HG03039 (cell line): Measurements from ENCODE around the gene MOB3C.

Experiments used
- ATAC-seq: cut with Tn5 transposase; IDR thresholded peaks from one replicate; pipeline ENCODE4 v1.9.1; 2021; ENCODE audit warnings: mild to moderate bottlenecking, moderate library complexity; ENCODE audit not compliant: unreplicated experiment

MOB3C gene

DNA sequence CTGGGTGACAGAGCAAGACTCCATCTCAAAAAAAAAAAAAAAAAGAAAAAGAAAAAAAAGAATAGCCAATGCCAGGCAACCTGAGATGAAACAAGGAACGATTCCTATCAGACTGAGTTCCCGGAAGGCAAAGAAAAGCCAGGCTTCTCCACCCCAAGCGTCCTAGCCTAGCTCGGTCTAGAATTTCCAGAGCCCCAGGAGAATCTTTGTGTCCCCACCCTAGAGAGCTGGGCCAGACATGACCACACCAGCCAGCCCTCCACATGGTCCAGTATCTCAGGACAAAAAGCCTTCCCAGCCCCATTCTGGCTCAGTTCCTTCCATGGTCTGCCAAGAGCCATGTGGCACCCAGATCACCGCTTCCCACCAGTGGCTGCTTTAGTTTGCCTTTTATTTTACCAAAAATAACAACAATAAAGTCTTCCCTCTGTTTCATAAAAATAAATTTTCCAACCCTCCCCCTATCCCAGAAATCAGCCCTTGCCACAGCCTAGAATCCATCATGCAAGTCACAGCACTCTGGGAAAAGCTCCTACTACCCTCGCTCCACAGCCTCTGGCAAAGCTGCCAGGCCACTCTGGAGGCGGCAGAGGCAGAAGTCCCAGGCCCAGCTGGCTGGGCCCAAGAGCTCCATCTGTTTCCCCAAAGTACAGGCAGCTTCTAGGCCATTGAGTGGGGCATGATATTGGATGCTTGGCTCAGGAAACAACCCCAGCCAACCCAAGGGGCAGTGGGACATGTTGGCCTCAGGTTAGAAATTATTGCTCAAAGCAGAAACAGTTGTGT, 9.1 kb downstream of the MOB3C start:
- no peak for ATAC-seq

DNA sequence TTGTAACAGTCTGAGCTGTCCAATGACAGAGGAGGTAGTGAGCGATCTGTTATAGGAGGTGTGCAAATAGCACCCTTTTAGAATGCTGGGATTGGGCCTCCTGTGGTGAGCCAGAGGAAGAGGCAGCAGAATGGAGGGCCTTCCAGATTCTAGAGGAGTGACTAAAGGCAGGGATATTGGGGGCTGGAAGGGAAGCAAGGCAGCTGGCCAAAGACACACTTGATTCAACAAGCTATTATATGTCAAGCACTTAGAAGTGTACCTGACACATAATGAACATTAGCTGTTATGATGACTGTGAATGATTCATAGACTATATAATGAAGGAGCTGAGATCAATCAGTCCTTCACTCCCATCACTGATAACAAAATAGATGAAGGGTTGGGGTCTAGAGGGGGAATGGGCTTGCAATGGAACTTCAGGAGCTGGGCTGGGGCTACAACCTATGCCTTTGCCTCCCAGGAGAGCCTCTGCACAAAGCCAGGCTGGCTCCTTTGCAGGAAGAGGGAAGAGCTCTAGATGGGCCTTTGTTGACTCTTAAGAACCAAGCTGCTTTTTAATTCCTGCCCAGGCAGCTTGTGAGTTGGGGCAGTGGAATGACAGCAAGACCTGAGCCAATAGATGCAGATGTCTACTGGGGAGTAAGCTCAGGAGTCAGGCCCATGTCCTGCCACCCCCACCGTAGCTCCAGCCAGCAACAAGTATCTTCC, 10.2 kb downstream of the MOB3C start:
- ATAC-seq, result no peak

DNA sequence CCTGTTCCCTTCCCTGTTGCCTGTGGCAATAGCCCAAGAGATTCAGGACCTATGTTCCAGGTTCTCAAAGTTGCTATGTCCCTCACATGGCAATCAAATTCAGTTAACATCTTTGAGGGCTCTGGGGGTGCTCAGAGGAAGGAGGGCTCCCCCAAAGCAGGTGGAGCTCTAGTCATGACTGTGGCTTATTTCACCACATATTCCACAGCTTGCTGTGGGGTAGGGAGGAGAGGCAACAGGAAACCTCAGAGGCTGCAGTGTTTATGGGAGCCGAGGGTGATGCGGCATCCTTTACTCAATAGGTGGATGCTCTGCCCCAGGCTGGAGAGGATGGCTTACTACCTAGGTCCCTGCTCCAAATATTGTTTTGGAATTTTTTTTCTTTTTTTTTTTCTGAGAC, 11.4 kb downstream of the MOB3C start:
- ATAC-seq, result no peak

DNA sequence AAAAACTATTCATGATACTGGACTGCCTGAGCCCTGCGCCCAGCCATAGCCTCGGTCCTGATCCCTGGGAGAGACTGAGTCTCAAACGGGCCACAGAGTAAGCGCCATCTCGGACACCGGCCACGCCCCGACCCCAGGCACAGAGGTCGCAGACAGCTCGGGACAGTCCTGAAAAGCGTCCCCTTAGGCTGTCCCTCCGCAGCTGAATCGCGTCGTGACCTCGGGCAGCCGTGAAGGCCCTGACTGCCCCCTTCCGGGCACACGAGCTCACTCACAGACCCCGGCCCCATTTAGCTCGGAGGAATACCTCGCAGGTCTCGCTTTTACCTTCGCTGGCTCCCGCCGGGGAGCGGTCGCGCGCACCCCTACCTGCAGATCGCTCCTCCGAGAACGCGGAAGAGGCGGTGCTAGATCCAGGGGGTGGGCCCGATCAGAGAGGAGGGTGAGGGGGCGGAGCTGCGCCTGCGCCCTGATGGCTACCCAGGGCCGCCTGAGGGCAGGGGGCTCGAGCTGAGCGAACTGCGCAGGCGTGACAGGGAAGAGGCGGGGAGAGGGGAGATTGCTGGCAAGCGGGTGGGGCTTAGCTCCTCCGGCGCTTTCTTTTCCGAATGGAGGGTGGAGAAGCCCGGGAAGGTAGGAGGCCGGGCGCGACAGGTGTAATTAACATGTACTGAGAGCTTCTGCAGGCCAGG, 12.6 kb downstream of the MOB3C start, which contains the start of gene MKNK1:
Gene MKNK1, minus strand, starts transcription at position 411 of the 692 bp plus-strand sequence. CDS start 20,941 bp downstream, outside the sequence.
- ATAC-seq, result peak; percentile 94

DNA sequence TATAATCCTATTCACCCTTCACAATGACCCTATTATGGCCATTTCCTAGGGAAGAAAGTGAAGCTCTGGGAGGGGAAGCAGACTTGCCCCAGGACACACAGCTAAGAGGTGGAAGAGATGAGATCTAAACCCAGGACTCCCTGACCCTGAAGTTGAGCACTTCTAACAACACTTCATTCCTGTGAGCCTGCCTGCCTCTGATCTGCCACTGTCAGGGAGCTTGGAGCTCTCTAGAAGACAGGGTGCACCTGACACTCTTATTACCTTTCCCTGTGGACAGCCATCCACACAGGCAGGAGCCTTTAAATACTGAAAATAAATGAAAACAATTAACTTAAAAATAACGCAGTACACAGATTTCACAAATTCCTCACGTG, 13.1 kb downstream of the MOB3C start:
- no peak for ATAC-seq

DNA sequence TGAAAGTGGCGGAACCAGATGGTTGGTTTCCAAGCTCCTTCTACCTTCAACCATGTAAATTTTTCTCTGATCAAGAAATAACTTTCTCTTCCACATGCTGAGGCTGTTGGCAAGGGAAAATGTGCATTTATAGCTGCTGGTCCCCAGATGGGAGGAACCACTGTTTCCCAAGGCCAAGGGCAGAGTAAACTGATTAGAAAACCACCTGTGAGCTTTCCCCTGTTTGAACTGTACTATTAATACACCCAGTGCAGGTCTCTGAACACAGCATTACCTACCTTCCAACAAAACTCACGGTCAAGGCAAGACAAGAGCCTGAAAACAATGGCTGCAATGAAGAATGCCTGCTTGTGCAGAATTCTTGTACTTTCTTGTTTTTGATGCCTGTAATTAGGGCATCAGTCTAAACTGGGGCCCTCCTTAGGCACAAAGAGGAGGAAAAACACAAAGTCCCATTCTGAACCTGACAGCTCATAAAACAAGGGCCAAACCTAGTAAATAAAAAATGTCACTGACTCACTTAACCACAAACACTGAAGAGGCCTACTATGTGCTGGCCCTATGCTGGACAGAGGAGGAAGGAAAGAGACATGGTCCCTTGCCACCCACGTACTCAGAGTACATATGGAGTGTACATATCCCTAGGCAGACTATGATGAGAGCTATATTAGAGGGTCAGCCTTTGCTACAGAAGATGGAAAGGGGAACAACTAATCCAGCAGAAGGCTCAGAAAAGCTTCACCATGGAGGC, 15.2 kb downstream of the MOB3C start:
- no peak for ATAC-seq

DNA sequence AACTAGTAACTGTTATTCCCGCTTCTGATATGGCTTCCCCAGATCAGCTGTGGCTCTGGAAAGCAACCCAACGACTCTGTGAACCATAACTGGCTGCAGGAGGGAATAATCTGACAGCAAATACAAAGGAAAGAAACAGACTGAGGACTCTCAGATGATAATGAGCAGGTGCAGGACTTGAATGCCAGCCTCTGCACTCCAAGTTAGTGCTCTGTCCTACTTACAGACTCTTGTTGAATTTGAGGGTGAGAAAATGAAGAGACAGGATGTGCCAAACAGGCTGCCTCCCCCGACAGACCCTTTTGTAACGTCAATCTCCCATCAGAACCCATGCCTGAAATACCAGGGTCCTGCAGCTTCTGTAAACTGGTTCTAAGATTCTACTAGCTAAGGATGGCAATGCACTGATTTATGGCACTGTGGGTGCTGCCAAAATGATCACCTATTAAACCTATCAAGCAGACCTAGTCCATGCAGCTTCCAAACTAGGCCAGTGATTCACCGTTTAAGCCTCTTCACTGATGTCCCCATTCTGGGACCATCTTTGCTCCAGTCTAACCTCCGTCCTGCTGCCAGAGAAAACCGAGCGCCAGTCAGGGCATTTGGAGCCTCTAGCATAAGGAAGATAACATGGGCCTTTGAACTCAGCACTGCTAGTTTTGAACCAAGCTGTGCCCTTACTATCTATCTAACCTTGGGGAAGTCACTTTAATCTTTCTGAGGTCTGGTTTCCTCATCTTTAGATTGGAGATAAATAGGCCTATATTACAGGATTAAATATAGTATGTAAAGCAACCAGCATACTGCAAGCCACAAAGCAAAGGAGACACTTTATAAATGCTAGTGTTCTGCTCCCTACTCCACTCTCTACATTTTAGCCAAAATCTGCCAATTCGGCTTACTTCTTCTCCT, 17.3 kb downstream of the MOB3C start:
- no peak for ATAC-seq

DNA sequence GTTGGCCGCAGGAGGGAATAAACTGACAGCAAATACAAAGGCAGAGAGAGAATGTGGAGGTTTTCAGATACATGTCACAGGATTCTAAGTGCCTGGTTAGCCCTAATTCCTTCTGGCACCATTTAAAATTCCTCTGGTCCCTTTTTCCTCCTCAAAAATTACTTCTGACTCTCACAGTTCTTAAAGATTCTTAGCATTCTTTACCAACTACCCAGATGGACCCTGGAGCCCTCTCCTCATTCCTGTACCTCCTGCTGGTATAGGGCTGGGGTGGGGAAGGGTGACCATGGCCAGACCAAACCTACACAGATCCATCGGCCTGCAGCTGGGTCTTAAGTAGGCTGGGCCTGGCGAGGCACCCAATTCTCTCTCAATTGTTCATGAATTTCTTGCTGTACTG, 19.8 kb downstream of the MOB3C start:
- ATAC-seq, result no peak

DNA sequence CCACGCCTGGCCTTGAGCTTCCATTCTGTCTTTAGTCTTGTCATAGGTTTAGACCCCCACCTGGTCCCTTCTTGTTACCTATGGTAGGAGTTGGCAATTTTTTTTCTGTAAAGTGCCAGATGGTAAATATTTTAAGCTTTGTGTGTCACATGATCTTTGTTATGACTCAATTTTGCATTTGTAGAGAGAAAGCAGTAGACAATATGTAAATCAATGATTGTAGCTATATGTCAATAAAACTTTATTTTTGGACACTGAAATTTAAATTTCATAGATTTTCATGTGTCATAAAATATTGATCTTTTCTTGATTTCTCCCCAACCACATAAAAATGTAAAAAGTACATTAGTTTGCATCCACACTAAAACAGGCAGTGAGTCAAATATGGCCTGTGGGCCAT, 20.6 kb downstream of the MOB3C start:
- ATAC-seq, result no peak

DNA sequence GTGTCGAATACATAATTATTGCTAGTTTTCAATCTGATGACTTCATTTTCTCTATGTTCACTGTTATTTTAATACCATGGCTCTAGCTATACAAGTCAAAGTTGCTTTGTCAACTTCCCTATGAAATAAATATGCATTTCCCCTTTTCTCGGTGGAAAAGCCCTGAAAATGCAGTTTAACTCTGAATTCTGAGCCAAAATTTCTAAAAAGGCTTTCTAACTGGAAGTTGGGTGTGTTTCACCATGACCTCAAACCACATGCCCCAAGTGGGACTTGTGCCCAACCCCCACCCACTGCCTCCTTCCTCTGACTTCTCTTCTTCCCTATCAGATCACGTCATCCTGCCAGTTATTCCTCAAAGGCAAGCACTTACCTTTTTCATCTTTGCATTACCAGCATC, 21.5 kb downstream of the MOB3C start:
- no peak for ATAC-seq

DNA sequence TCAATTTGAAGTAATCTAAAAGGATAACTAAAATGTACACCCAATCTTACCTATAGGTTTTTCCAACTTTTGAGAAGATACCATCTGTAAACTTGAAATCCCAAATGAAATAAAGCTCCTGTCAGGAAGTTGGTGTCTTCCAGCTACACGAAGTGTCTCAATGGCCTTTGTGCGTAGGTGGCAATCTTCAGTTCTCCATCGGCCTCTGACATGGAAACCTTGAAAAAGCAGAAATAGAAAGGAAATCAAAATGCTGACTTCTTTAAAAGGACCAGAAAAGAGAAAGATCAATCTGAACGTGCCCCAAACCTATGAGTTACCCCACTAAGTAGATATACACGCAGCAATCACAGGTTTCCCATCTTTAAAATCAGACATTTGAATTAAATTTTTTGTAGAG, 22.5 kb downstream of the MOB3C start:
- no peak for ATAC-seq

DNA sequence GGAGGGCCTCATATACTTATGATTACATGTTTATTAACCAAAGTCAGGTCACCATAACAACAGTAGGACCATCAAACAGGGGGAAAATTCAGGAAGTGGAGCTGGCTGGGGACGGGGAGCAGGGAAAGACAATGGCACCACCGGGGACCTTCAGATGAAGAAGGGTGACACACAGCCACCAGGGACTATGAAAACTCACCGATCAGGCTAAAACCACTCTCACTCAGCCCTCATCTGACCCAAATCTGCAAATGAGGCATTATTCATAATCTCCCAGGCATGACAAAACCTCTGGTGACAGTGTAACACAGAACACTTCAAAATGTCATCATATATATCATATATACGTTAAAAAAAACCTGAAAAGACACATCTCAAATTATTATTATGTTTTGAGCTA, 23.8 kb downstream of the MOB3C start:
- ATAC-seq, result no peak

DNA sequence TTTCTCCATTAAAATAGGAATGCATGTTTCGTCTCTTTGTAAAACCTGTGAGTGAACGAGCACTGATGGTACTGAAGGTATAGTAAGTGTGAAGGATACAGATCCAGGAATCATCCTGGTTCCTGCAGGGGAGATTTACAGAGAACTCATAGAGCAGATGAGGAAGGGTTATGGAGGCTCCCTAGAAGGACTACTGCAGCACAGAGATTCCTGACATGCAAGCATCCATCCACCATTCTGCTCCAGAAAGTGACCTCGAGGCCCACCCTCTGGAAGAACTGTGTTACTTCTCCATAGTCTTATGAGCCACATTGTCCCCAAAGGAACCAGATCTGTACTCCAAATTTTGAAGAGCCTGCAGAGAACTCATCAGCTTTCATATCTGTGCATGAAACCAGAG, 27.1 kb downstream of the MOB3C start:
- ATAC-seq, result no peak

DNA sequence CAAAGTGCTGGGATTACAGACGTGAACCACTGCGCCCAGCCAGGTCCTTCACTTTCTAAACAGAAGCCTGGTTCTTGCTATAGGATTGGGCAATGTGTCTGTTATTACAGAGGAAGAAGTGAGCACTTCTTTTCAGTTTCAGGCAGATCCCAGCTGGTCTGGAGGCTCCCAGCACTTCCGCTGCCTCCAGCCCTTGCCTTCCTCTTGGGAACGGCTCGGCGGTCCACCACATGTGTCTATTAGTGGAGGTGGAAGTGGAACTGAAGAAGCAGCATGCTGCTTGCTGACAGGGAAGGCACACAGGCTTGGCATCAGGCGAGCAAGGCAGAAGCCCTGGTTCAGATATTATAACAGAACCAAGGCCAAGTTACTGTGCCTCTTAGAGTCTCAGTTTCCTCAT, 29.5 kb downstream of the MOB3C start:
- no peak for ATAC-seq

DNA sequence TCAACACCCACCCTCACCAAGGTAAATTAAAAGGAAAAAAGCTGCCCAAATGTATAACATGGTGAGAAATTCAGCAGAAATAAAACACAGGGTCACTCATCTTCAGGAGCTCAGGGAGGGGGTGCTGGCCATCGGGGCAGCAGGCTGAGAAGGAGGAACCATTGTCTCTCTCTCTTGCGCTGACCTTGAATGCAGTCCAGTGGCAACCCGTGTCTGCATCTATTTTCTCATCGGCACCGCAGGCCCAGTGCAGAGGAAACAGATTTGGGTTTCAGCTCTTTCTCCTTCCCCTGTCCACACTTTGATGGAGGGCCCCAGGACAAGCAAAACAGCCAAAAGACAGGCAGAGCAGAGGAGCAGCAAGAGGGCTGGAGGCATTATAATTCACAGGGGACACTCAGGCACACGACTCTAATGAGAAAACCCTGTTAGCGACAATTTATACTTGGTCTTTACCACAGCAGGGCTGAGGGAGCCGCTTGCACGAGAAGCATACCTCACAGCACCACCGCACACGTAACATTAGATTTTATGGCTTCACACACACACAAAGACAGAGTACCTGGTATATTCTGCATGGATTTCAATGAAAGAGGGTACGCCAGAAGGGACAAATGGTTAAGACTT, 31.2 kb downstream of the MOB3C start:
- no peak for ATAC-seq

DNA sequence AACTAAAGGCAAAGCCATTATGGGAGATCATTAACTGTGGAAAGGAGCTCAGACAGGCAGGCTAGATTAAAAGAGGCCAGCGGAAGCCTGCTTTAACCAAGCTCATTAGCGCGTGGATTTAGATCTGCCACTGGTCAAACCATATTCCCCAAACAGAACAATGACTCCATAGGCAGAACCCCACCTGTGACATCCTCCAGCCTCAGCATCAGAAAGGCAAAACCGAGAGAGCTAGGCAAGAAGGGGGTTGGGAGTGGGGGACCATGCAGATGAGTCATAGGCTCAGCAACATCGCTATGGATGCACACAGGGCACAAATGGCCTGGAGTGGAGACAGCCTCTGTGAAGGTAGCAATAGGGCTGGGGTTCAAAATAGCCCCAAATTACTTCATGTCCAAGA, 33.1 kb downstream of the MOB3C start:
- no peak for ATAC-seq

DNA sequence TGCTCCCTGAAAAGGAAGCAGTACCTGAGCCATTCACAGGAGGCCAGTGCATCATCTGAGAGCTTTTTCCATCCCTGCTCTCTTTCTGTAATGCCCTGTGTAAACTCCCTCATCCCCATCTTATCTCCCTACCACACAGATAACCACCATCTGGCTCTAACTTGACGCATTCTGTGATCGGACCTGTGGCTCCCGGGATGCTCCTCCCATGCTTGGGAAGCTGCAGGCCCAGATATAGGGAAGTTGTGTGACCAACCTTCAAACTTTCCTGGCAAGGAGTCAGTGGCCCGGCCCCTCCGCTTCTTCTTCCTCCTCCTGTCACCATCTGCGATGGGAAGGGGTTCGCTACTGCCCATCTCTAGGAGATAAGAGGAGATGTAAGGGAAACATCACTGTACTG, 33.6 kb downstream of the MOB3C start:
- ATAC-seq, result no peak

DNA sequence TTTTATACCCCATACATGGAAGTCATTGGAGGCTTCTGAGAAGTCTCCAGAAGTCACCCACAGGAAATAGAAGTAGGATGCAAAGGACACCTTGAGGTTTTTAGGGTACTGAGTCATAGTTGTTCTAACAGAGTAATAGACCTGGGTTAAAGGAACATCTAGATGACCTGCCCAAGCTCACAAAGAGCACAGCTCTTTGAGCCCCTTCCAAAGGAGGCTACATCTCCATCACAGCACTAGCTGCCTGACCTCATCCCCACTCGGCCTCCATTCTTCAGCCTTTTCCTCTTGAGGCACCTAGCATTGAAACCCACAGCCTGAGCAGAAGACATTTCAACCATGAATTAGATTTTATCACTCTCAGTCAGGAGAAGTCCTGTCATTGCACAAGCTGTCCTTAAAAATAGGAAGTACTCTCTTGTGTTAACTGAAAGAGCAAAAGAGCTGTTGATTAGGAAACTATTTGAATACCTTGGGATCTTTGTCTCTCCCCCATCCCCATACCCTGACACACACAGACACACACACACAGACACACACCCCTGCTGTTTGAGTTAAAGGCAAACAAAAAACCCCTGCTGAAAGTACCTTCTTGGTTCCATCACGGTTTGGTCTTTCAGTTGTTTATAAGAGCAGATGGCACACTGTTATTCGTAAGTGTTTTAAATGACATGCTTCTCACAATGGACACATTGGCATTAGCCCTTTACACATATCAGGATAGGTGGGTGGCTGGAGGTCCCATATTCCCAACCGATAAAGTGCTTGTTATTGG, 34.7 kb downstream of the MOB3C start:
- no peak for ATAC-seq
